ENCODE results near the gene VWA5B1.
A peak's percentile ranks its signal among the peaks of the same experiment; 100 is the strongest.
"Not testable (repeated sequence)": the region's sequence is repeated elsewhere in the genome, so short reads cannot be mapped to it uniquely, and the experiment has no call there.

Gene VWA5B1

GRCh38 chr1:20280341-20280740, 10.3 kb upstream of the VWA5B1 start:
- H3K27ac ChIP-seq: peak overlapping the region; percentile 60
- no peak for DNase-seq (ENCODE audit: low read depth, low spot score)

GRCh38 chr1:20280906-20281305, 9.8 kb upstream of the VWA5B1 start:
- DNase-seq (ENCODE audit: low read depth, low spot score): no peak
- peak overlapping the region; percentile 60 for H3K27ac ChIP-seq

GRCh38 chr1:20281801-20282200, 8.9 kb upstream of the VWA5B1 start:
- peak; percentile 16 for DNase-seq (ENCODE audit: low read depth, low spot score)
- no peak overlapping the region for H3K27ac ChIP-seq

- no peak overlapping the region for H3K27ac ChIP-seq
- no peak for DNase-seq (ENCODE audit: low read depth, low spot score)
These were observed 8.1 kb upstream of the VWA5B1 start for GRCh38 chr1:20282533-20282932.

- no peak for DNase-seq (ENCODE audit: low read depth, low spot score)
- H3K27ac ChIP-seq: no peak overlapping the region
These were observed 6.6 kb upstream of the VWA5B1 start for GRCh38 chr1:20284046-20284445.

- no peak for DNase-seq (ENCODE audit: low read depth, low spot score)
- no peak overlapping the region for H3K27ac ChIP-seq
These were observed 6.0 kb upstream of the VWA5B1 start for GRCh38 chr1:20284625-20285024.

- DNase-seq (ENCODE audit: low read depth, low spot score): no peak
- no peak overlapping the region for H3K27ac ChIP-seq
These were observed 5.2 kb upstream of the VWA5B1 start for GRCh38 chr1:20285510-20285909.

GRCh38 chr1:20287696-20288095, 3.0 kb upstream of the VWA5B1 start:
- H3K27ac ChIP-seq; DNase-seq (ENCODE audit: low read depth, low spot score): not testable (repeated sequence)

GRCh38 chr1:20291645-20292084, 990 bp downstream of the VWA5B1 start:
- no peak for DNase-seq (ENCODE audit: low read depth, low spot score)

GRCh38 chr1:20298626-20299025, 8.0 kb downstream of the VWA5B1 start:
- no peak for DNase-seq (ENCODE audit: low read depth, low spot score)
- H3K27ac ChIP-seq: no peak overlapping the region

More at GRCh38 chr1:20291645-20292084, 990 bp downstream of the VWA5B1 start:
- no peak overlapping the region for H3K27ac ChIP-seq

- H3K27ac ChIP-seq: no peak overlapping the region
- DNase-seq (ENCODE audit: low read depth, low spot score): no peak
These were observed 10.9 kb downstream of the VWA5B1 start for GRCh38 chr1:20301463-20302107.

- DNase-seq (ENCODE audit: low read depth, low spot score): peak; percentile 26
- H3K27ac ChIP-seq: no peak overlapping the region
These were observed 11.4 kb downstream of the VWA5B1 start for GRCh38 chr1:20302108-20302471.

GRCh38 chr1:20307026-20307425, 16.4 kb downstream of the VWA5B1 start:
- no peak overlapping the region for H3K27ac ChIP-seq
- no peak for DNase-seq (ENCODE audit: low read depth, low spot score)

- DNase-seq (ENCODE audit: low read depth, low spot score): no peak
- no peak overlapping the region for H3K27ac ChIP-seq
These were observed 17.9 kb downstream of the VWA5B1 start for GRCh38 chr1:20308569-20308968.

- no peak overlapping the region for H3K27ac ChIP-seq
- DNase-seq (ENCODE audit: low read depth, low spot score): no peak
These were observed 20.6 kb downstream of the VWA5B1 start for GRCh38 chr1:20311289-20311688.

- no peak overlapping the region for H3K27ac ChIP-seq
- no peak for DNase-seq (ENCODE audit: low read depth, low spot score)
These were observed 21.6 kb downstream of the VWA5B1 start for GRCh38 chr1:20312310-20312709.

- H3K27ac ChIP-seq: no peak overlapping the region
- DNase-seq (ENCODE audit: low read depth, low spot score): no peak
These were observed 22.1 kb downstream of the VWA5B1 start for GRCh38 chr1:20312818-20313217.

GRCh38 chr1:20317471-20317870, 26.8 kb downstream of the VWA5B1 start:
- no peak overlapping the region for H3K27ac ChIP-seq
- DNase-seq (ENCODE audit: low read depth, low spot score): no peak

- no peak overlapping the region for H3K27ac ChIP-seq
- no peak for DNase-seq (ENCODE audit: low read depth, low spot score)
These were observed 27.8 kb downstream of the VWA5B1 start for GRCh38 chr1:20318521-20318920.

GRCh38 chr1:20318971-20319370, 28.3 kb downstream of the VWA5B1 start:
- no peak overlapping the region for H3K27ac ChIP-seq
- no peak for DNase-seq (ENCODE audit: low read depth, low spot score)

GRCh38 chr1:20319456-20320220, 29.0 kb downstream of the VWA5B1 start:
- no peak for DNase-seq (ENCODE audit: low read depth, low spot score)
- H3K27ac ChIP-seq: no peak overlapping the region

- H3K27ac ChIP-seq: no peak overlapping the region
- no peak for DNase-seq (ENCODE audit: low read depth, low spot score)
These were observed 30.0 kb downstream of the VWA5B1 start for GRCh38 chr1:20320704-20321103.

Data from epithelial cell of prostate (primary cell).